Stomach (tissue), 4 donors: ENCODE measurements around the gene BHLHA9.

Source experiments
- CTCF ChIP-seq, 7 experiments: fragments of 450-650 bp in 4 of 7; fragments of 200-600 bp in 3 of 7; sonication (generic) in 3 of 7; IDR thresholded peaks; one replicate each; pipeline ENCODE4 v1.5.1; 2016 to 2019; ENCODE audit warnings: antibody characterized with exemption in 7 of 7, control low read depth in 2 of 7, mild to moderate bottlenecking in 1 of 7
- EP300 ChIP-seq: sonication (generic); formaldehyde crosslinking; IDR thresholded peaks from one replicate; pipeline ENCODE4 v1.6.1; 2017; ENCODE audit warnings: antibody characterized with exemption
- POLR2A ChIP-seq, 4 donors: fragments of 450-650 bp; IDR thresholded peaks; one replicate each; pipeline ENCODE4 v1.6.1; 2016; ENCODE audit warnings: antibody characterized with exemption in 4 of 4, control low read depth in 2 of 4, mild to moderate bottlenecking in 1 of 4, moderate library complexity in 1 of 4
- POLR2AphosphoS5 ChIP-seq, 3 donors: sonication (generic); formaldehyde crosslinking; IDR thresholded peaks; one replicate each; pipeline ENCODE4 v1.6.1; 2016; ENCODE audit warnings: antibody characterized with exemption in 3 of 3

GRCh38 chr17:1273492-1274244 lies 3.4 kb downstream of the BHLHA9 start:
- no peak for TF ChIP-seq CTCF (IDR thresholded peaks at IDR 0.05)
- TF ChIP-seq POLR2A (IDR thresholded peaks at IDR 0.05), result no peak
- no peak for TF ChIP-seq EP300
- no peak for TF ChIP-seq POLR2AphosphoS5 (IDR thresholded peaks at IDR 0.05)
